Endothelial cell of umbilical vein (primary cell): ENCODE results near the gene OR5K2. TPM values are rescaled to one million over a fixed set of nuclear protein-coding genes. Genes with fewer than 3 reads are reported as not detected.

Experiments used
- BruUV-seq: library from RNA; stranded (reverse); fragments of 400-500 nt; replicated peaks from 2 replicates; lab custom pipeline; 2021; lab: Mats Ljungman, UMichigan
- CTCF ChIA-PET: fragments of 300-600, 350-600 bp; sonication (Branson Sonifier 250); formaldehyde crosslinking; loops from one replicate; lab custom pipeline; 2021; ENCODE audit warnings: antibody characterized with exemption, inconsistent platforms; lab: Charles Lee
- POLR2A ChIA-PET: fragments of 300-600, 350-600 bp; sonication (Branson Sonifier 250); formaldehyde crosslinking; loops from one replicate; lab custom pipeline; 2021; ENCODE audit warnings: antibody characterized with exemption, inconsistent platforms; lab: Charles Lee
- DNase-seq: peaks from one replicate; pipeline ENCODE4 v3.0.0-alpha.2; 2011; ENCODE audit warnings: low read depth, low spot score
- FAIRE-seq: peaks from 2 replicates; lab custom pipeline; 2011; peaks lifted over from hg19 to GRCh38; lab: Jason Lieb, UNC
- H2AFZ ChIP-seq: 2 replicates; pipeline ENCODE4 v1.6.0; 2012; ENCODE audit warnings: low read depth, low read length, control low read depth, inconsistent platforms
- H3K27ac ChIP-seq: 2 replicates; pipeline ENCODE4 v1.5.1; 2011; ENCODE audit warnings: low read depth, mild to moderate bottlenecking, control low read depth, low read length, moderate library complexity; ENCODE audit not compliant: insufficient read depth
- H3K27me3 ChIP-seq, 2 experiments: 2 replicates each; pipeline versions ENCODE4 v1.6.0 to v1.6.1; 2011; ENCODE audit warnings: low read length in 2 of 2, mixed read lengths in 1 of 2; ENCODE audit not compliant: control insufficient read depth in 2 of 2, insufficient read depth in 2 of 2
- H3K36me3 ChIP-seq, 2 experiments: 2 replicates in 1 of 2; 3 replicates in 1 of 2; pipeline ENCODE4 v1.5.1; 2011; ENCODE audit warnings: low read length in 2 of 2, mild to moderate bottlenecking in 1 of 2, moderate library complexity in 1 of 2; ENCODE audit not compliant: control insufficient read depth in 2 of 2, insufficient read depth in 2 of 2; ENCODE audit errors: extremely low read depth in 1 of 2
- H3K4me1 ChIP-seq: 3 replicates; pipeline ENCODE4 v1.5.1; 2011; ENCODE audit warnings: mild to moderate bottlenecking, low read length; ENCODE audit not compliant: control insufficient read depth, insufficient read depth; ENCODE audit errors: extremely low read depth
- H3K4me2 ChIP-seq: 2 replicates; pipeline ENCODE4 v1.6.1; 2011; ENCODE audit warnings: low read length, control low read depth, mixed read lengths; ENCODE audit not compliant: insufficient read depth
- H3K4me3 ChIP-seq, 3 experiments: fragments of 200-600 bp in 1 of 3; sonication (generic), shearing (Covaris generic) in 1 of 3; replicated peaks in 1 of 3; 2 replicates each; pipeline ENCODE4 v1.5.1; 2011 to 2016; ENCODE audit warnings: control low read depth in 3 of 3, low read length in 3 of 3, mild to moderate bottlenecking in 2 of 3, inconsistent platforms in 1 of 3, low read depth in 1 of 3, moderate library complexity in 1 of 3; ENCODE audit not compliant: insufficient read depth in 1 of 3
- H3K79me2 ChIP-seq: 2 replicates; pipeline ENCODE4 v1.6.0; 2012; ENCODE audit warnings: low read length, inconsistent platforms; ENCODE audit not compliant: control insufficient read depth, insufficient read depth
- H3K9ac ChIP-seq: replicated peaks from 2 replicates; pipeline ENCODE3; 2011; ENCODE audit warnings: low read length, control low read depth; ENCODE audit not compliant: insufficient read depth; ENCODE audit errors: extremely low read depth
- H3K9me1 ChIP-seq: replicated peaks from 3 replicates; pipeline ENCODE4 v1.6.0; 2011; ENCODE audit warnings: mild to moderate bottlenecking, low read length; ENCODE audit not compliant: control insufficient read depth, insufficient read depth; ENCODE audit errors: extremely low read depth
- H3K9me3 ChIP-seq: replicated peaks from 2 replicates; pipeline ENCODE4 v1.5.1; 2012; ENCODE audit warnings: low read length, inconsistent platforms; ENCODE audit not compliant: control insufficient read depth, insufficient read depth
- H4K20me1 ChIP-seq: replicated peaks from 2 replicates; pipeline ENCODE3; 2011; ENCODE audit warnings: mild to moderate bottlenecking, low read length; ENCODE audit not compliant: control insufficient read depth, insufficient read depth; ENCODE audit errors: extremely low read depth
- CTCF ChIP-seq, 2 donors: IDR thresholded peaks; 1 replicate in 1 of 2; 2 replicates in 1 of 2; pipeline ENCODE4 v1.5.1; 2011; ENCODE audit warnings: low read length in 2 of 2, mild to moderate bottlenecking in 2 of 2, moderate library complexity in 2 of 2, control low read depth in 1 of 2, inconsistent platforms in 1 of 2, low read depth in 1 of 2; ENCODE audit not compliant: insufficient read depth in 1 of 2; ENCODE audit errors: extremely low read depth in 1 of 2
- EZH2 ChIP-seq: IDR thresholded peaks from 2 replicates; pipeline ENCODE4 v1.6.1; 2012; ENCODE audit warnings: borderline replicate concordance, low read depth, mild to moderate bottlenecking, moderate library complexity, low read length, inconsistent platforms; ENCODE audit not compliant: severe bottlenecking
- FOS ChIP-seq: IDR thresholded peaks from 2 replicates; pipeline ENCODE4 v1.6.1; 2011; ENCODE audit warnings: mild to moderate bottlenecking, low read length, moderate library complexity, borderline replicate concordance; ENCODE audit not compliant: insufficient read depth
- GATA2 ChIP-seq: IDR thresholded peaks from 2 replicates; pipeline ENCODE4 v1.7.0; 2011; ENCODE audit warnings: low read depth, mild to moderate bottlenecking, moderate library complexity, mixed read lengths, low read length; ENCODE audit not compliant: insufficient read length, insufficient read depth
- JUN ChIP-seq: IDR thresholded peaks from 2 replicates; pipeline ENCODE4 v1.6.1; 2011; ENCODE audit warnings: borderline replicate concordance, low read depth; ENCODE audit not compliant: insufficient read length, insufficient read depth
- MYC ChIP-seq: IDR thresholded peaks from one replicate; pipeline ENCODE4 v1.6.1; 2011; ENCODE audit warnings: mild to moderate bottlenecking, low read depth, low read length
- POLR2A ChIP-seq: IDR thresholded peaks from 2 replicates; pipeline ENCODE4 v1.6.1; 2012; ENCODE audit warnings: low read depth, mild to moderate bottlenecking, control low read depth, low read length
- POLR2AphosphoS5 ChIP-seq: IDR thresholded peaks from 2 replicates; pipeline ENCODE4 v1.6.1; 2012; ENCODE audit warnings: low read depth, mild to moderate bottlenecking, control low read depth, low read length, moderate library complexity; ENCODE audit not compliant: insufficient read depth
- dilution Hi-C: fragments of 300-500 bp; cut with MboI; formaldehyde crosslinking; loops from one replicate; pipeline ENCODE4 v1.15.0; 2019; ENCODE audit warnings: low sequenced_read_pairs; ENCODE audit not compliant: extremely low pct_ligation_motif_present
- intact Hi-C: fragments of 100-400 bp; cut with micrococcal nuclease; formaldehyde crosslinking; loops from one replicate; pipeline ENCODE4 v1.10.0; 2022
- polyA plus RNA-seq, 4 experiments: library from polyadenylated mRNA; depleted of rRNA in 3 of 4; stranded (reverse) in 3 of 4; unstranded in 1 of 4; fragments of >200 nt; gene quantifications; 2 replicates each; pipeline versions ENCODE4 v1.2.1 to v1.2.3, GENCODE V29; 2011 to 2012; ENCODE audit warnings: missing spikeins in 1 of 4
- total RNA-seq: library from RNA; stranded (reverse); gene quantifications from 2 replicates; pipeline ENCODE4 v1.2.3, GENCODE V29; 2021
- TF ChIP-seq, protein P1 (sequence below): IDR thresholded peaks from 2 replicates; pipeline ENCODE4 v1.6.1; 2011; ENCODE audit not compliant: insufficient read depth, insufficient read length

The OR5K2 gene
- total and polyA plus RNA-seq, 2 donors (not counting 3 experiments of a cell fraction or from before 2014, with no cell fraction given) = not detected

GRCh38 chr3:98536456-98537017, 39.1 kb downstream of the OR5K2 start:
- Histone ChIP-seq H3K9me1 (no peaks in the 10 kb centered on the region), H2AFZ (no peak overlapping the region), H3K27ac (no peak overlapping the region), H3K4me2 (no peak overlapping the region), H3K27me3 (peaks cover 11 to 16% of the 10 kb centered on the region in 2 experiments), H3K9ac (no peak overlapping the region), H3K4me3 (no peak overlapping the region), H3K79me2 (no peaks in the 10 kb centered on the region), H3K4me1 (no peaks in the 10 kb centered on the region), H4K20me1 (no peaks in the 10 kb centered on the region), H3K36me3 (no peaks in the 10 kb centered on the region), H3K9me3 (no peaks in the 10 kb centered on the region)
- DNase-seq = no peak
- ChIA-PET POLR2A (no interaction called here), CTCF (interaction anchor here (1.7 kb wide), 1 partner anchor 14 kb away, joined by 5 read pairs; the partner anchor contains the start of gene CLDND1)
- no peak for FAIRE-seq
- no peak for TF ChIP-seq POLR2AphosphoS5
- no peak for TF ChIP-seq MYC
- TF ChIP-seq GATA2 = no peak
- no peak for TF ChIP-seq CTCF (IDR thresholded peaks at IDR 0.05; ENCODE audit: extremely low read depth in 1 of 2, insufficient read depth in 1 of 2, low read depth in 1 of 2, low read length in 2 of 2)
- TF ChIP-seq POLR2A = no peak
- intact Hi-C loops (no loop called here), dilution Hi-C loops (no loop called here)
- no TSS peak for BruUV-seq

- intact Hi-C loops (no loop called here), dilution Hi-C loops (no loop called here)
Measured at GRCh38 chr3:98540346-98540745, 42.9 kb downstream of the OR5K2 start.

More at GRCh38 chr3:98540346-98540745, 42.9 kb downstream of the OR5K2 start:
- Histone ChIP-seq H3K9me3 (no peaks in the 10 kb centered on the region), H3K27me3 (peaks cover 8 to 14% of the 10 kb centered on the region in 2 experiments), H3K4me1 (no peaks in the 10 kb centered on the region), H3K27ac (no peak overlapping the region), H3K36me3 (no peaks in the 10 kb centered on the region), H3K79me2 (no peaks in the 10 kb centered on the region), H3K9ac (no peak overlapping the region), H2AFZ (no peak overlapping the region), H4K20me1 (no peaks in the 10 kb centered on the region), H3K4me2 (no peak overlapping the region), H3K4me3 (no peak overlapping the region), H3K9me1 (no peaks in the 10 kb centered on the region)
- FAIRE-seq = no peak
- ChIA-PET POLR2A (no interaction called here), CTCF (no interaction called here)
- TF ChIP-seq GATA2 = no peak
- no peak for TF ChIP-seq POLR2A
- TF ChIP-seq POLR2AphosphoS5 = no peak
- no peak for TF ChIP-seq CTCF (IDR thresholded peaks at IDR 0.05; ENCODE audit: extremely low read depth in 1 of 2, insufficient read depth in 1 of 2, low read depth in 1 of 2, low read length in 2 of 2)
- TF ChIP-seq JUN = no peak
- TF ChIP-seq FOS = no peak
- TF ChIP-seq, protein P1, sequence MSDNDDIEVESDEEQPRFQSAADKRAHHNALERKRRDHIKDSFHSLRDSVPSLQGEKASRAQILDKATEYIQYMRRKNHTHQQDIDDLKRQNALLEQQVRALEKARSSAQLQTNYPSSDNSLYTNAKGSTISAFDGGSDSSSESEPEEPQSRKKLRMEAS = no peak
- TF ChIP-seq MYC = no peak
- TF ChIP-seq EZH2 = no peak
- no peak for DNase-seq
- BruUV-seq = no TSS peak
